Measurements from ENCODE around the gene AASS. TPM values are rescaled to one million over a fixed set of nuclear protein-coding genes. Genes with fewer than 3 reads are reported as not detected.

AASS gene
- total RNA-seq, 6 experiments from 2014 or later, result 23.6 to 83.0 (median 39.0) TPM

DNA sequence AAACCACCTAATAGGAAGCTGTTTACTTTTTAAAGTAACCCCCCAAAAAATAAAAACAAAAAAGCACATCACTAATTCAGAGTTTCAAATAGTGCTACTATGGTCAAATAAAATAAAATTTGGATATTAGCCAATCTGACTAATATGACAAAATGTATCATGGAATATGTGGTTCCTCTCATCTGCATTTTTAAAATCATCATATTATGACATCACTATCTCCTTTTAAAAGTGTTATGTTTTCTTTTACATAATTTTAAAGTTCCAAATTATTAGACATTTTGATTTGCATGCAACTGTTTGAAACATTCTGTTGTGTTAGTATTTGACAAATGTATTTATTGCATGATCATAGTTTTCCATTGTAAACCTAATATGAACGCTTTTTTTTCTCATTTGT lies 110.4 kb downstream of the AASS start:
- Histone ChIP-seq H3K4me3 (no peak overlapping the region), H3K36me3 (no peaks in the 10 kb centered on the region), H3K4me1 (no peaks in the 10 kb centered on the region), H3K27me3 (no peaks in the 10 kb centered on the region), H3K27ac (no peak overlapping the region), H3K9me3 (no peaks in the 10 kb centered on the region)
- no peak for DNase-seq
- WGBS (ENCODE audit: insufficient coverage, low coverage, low lambda C conversion rate, missing lambda C conversion rate), result 57% methylated on average over 1 of the region's 1 CpG
- TF ChIP-seq POLR2A (IDR thresholded peaks at IDR 0.05), result no peak
- intact Hi-C loops (cut with DNase I), result no loop called here
- ATAC-seq, result no peak

DNA sequence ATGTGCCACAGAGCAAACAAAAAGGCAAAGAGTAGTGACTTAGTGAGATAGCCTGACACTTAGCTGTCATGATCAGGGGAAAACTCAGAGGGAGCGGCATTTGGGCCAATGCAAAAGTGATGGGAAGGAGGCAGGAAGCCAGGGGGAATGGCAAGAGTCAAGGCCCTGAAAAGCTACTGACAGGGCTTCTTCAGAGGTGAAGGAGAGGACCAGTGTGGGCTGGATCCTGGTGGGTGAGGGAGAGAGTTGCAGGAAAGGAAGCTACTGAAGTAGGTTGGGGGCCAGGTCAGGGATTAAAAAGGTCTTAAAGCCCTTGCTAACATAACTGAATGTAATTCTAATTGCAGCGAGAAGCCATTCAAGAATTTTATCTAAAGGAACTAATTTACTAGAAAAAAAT lies 117.0 kb downstream of the AASS start:
- Histone ChIP-seq H3K27ac (no peak overlapping the region), H3K27me3 (no peaks in the 10 kb centered on the region), H3K4me1 (no peaks in the 10 kb centered on the region), H3K4me3 (no peak overlapping the region), H3K9me3 (no peaks in the 10 kb centered on the region), H3K36me3 (no peaks in the 10 kb centered on the region)
- no peak for ATAC-seq
- TF ChIP-seq POLR2A (IDR thresholded peaks at IDR 0.05), result no peak
- TF ChIP-seq, protein P1, sequence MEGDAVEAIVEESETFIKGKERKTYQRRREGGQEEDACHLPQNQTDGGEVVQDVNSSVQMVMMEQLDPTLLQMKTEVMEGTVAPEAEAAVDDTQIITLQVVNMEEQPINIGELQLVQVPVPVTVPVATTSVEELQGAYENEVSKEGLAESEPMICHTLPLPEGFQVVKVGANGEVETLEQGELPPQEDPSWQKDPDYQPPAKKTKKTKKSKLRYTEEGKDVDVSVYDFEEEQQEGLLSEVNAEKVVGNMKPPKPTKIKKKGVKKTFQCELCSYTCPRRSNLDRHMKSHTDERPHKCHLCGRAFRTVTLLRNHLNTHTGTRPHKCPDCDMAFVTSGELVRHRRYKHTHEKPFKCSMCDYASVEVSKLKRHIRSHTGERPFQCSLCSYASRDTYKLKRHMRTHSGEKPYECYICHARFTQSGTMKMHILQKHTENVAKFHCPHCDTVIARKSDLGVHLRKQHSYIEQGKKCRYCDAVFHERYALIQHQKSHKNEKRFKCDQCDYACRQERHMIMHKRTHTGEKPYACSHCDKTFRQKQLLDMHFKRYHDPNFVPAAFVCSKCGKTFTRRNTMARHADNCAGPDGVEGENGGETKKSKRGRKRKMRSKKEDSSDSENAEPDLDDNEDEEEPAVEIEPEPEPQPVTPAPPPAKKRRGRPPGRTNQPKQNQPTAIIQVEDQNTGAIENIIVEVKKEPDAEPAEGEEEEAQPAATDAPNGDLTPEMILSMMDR (IDR thresholded peaks at IDR 0.05), result no peak
- 67% methylated on average over 2 of the region's 2 CpGs for WGBS (ENCODE audit: insufficient coverage, low coverage, low lambda C conversion rate, missing lambda C conversion rate)
- intact Hi-C loops (cut with DNase I), result no loop called here
- no peak for DNase-seq

Small RNA genes within 50 kb of the gene (small RNA-seq; reads per million reads assigned to genes)
- 0 reads per million in 2 experiments for gene RNU7-154P

Other genes starting within 250 kb of the AASS start
- not detected for gene FEZF1, start 160.5 kb upstream of the AASS start, total RNA-seq